Stomach (tissue), 4 donors: ENCODE measurements around the gene VDR.

ENCODE experiments used
- POLR2A ChIP-seq, 4 donors: fragments of 450-650 bp; IDR thresholded peaks; one replicate each; pipeline ENCODE4 v1.6.1; 2016; ENCODE audit warnings: antibody characterized with exemption in 4 of 4, control low read depth in 2 of 4, mild to moderate bottlenecking in 1 of 4, moderate library complexity in 1 of 4
- POLR2AphosphoS5 ChIP-seq, 3 donors: sonication (generic); formaldehyde crosslinking; IDR thresholded peaks; one replicate each; pipeline ENCODE4 v1.6.1; 2016; ENCODE audit warnings: antibody characterized with exemption in 3 of 3

DNA sequence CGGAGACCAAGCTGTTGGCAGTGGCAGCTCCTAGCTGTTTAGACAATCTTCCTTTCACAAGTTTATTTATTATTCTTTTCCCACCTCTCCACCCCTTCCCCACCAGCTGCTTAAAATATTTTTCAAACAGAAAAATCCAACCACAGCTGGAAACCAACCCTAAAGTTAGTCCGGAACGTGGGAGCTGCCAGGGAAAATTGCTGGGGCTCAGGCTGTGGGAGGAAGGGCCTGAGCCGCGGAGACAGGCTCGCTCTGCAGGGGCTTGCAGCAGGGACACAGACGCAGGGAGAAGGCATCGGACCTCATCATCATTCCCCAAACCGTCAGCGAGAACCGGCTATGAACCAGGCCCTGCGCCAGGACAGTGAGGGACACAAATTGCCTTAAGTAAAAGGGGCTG, 42.5 kb upstream of the VDR start:
- no peak for TF ChIP-seq POLR2AphosphoS5 (IDR thresholded peaks at IDR 0.05)
- no peak for TF ChIP-seq POLR2A (IDR thresholded peaks at IDR 0.05)
